ENCODE measurements around the gene PPAN. TPM values are rescaled to one million over a fixed set of nuclear protein-coding genes. Genes with fewer than 3 reads are reported as not detected.

PPAN gene
- polyA plus RNA-seq, 4 donors: 26.2 to 48.3 (median 35.3) TPM

GRCh38 chr19:10136936-10137335 is 30.8 kb downstream of the PPAN start:
- no peaks in the 10 kb centered on the region for H3K27me3 ChIP-seq (ENCODE audit: control insufficient read depth in 3 of 3, insufficient read depth in 3 of 3, low read length in 3 of 3)
- WGBS, 3 donors: 95 to 98% (median 97%) methylated on average over 14 of the region's 14 CpGs
- H3K4me1 ChIP-seq (ENCODE audit: control insufficient read depth in 3 of 3, insufficient read depth in 2 of 3, low read depth in 1 of 3, low read length in 2 of 3): no peaks in the 10 kb centered on the region
- H3K27ac ChIP-seq (ENCODE audit: low read depth in 1 of 3, low read length in 2 of 3): no peak overlapping the region
- H3K36me3 ChIP-seq (ENCODE audit: control insufficient read depth in 3 of 3, insufficient read depth in 2 of 3, low read depth in 1 of 3, low read length in 3 of 3): peaks cover 13 to 88% (median 16%) of the 10 kb centered on the region in 3 donors
- H3K4me3 ChIP-seq (ENCODE audit: low read depth in 1 of 3, low read length in 3 of 3): no peak overlapping the region
- FAIRE-seq (no peak), DNase-seq (no peak)
- H3K9me3 ChIP-seq (ENCODE audit: control insufficient read depth in 2 of 2, insufficient read depth in 1 of 2, low read depth in 1 of 2, low read length in 1 of 2): no peaks in the 10 kb centered on the region

- H3K27ac ChIP-seq (ENCODE audit: low read depth in 1 of 3, low read length in 2 of 3): no peak overlapping the region
- H3K36me3 ChIP-seq (ENCODE audit: control insufficient read depth in 3 of 3, insufficient read depth in 2 of 3, low read depth in 1 of 3, low read length in 3 of 3): peaks cover 13 to 91% (median 15%) of the 10 kb centered on the region in 3 donors
- DNase-seq (no peak), FAIRE-seq (no peak)
- WGBS, 3 donors: 92 to 93% (median 92%) methylated on average over 38 of the region's 38 CpGs
- H3K4me1 ChIP-seq (ENCODE audit: control insufficient read depth in 3 of 3, insufficient read depth in 2 of 3, low read depth in 1 of 3, low read length in 2 of 3): no peaks in the 10 kb centered on the region
- H3K27me3 ChIP-seq (ENCODE audit: control insufficient read depth in 3 of 3, insufficient read depth in 3 of 3, low read length in 3 of 3): no peaks in the 10 kb centered on the region
- no peak overlapping the region for H3K4me3 ChIP-seq (ENCODE audit: low read depth in 1 of 3, low read length in 3 of 3)
- H3K9me3 ChIP-seq (ENCODE audit: control insufficient read depth in 2 of 2, insufficient read depth in 1 of 2, low read depth in 1 of 2, low read length in 1 of 2): no peaks in the 10 kb centered on the region
Observed at GRCh38 chr19:10137751-10138682, 31.9 kb downstream of the PPAN start.

GRCh38 chr19:10138879-10139795 is 33.0 kb downstream of the PPAN start:
- Histone ChIP-seq H3K27ac (ENCODE audit: low read depth in 1 of 3, low read length in 2 of 3) (no peak overlapping the region), H3K4me1 (ENCODE audit: control insufficient read depth in 3 of 3, insufficient read depth in 2 of 3, low read depth in 1 of 3, low read length in 2 of 3) (no peaks in the 10 kb centered on the region), H3K27me3 (ENCODE audit: control insufficient read depth in 3 of 3, insufficient read depth in 3 of 3, low read length in 3 of 3) (no peaks in the 10 kb centered on the region), H3K9me3 (ENCODE audit: control insufficient read depth in 2 of 2, insufficient read depth in 1 of 2, low read depth in 1 of 2, low read length in 1 of 2) (no peaks in the 10 kb centered on the region), H3K4me3 (ENCODE audit: low read depth in 1 of 3, low read length in 3 of 3) (no peak overlapping the region), H3K36me3 (ENCODE audit: control insufficient read depth in 3 of 3, insufficient read depth in 2 of 3, low read depth in 1 of 3, low read length in 3 of 3) (peaks cover 12 to 90% (median 13%) of the 10 kb centered on the region in 3 donors)
- FAIRE-seq (no peak), DNase-seq (no peak)
- WGBS, 3 donors: 93 to 94% (median 94%) methylated on average over 27 of the region's 27 CpGs

GRCh38 chr19:10139952-10140351 is 33.8 kb downstream of the PPAN start:
- H3K27me3 ChIP-seq (ENCODE audit: control insufficient read depth in 3 of 3, insufficient read depth in 3 of 3, low read length in 3 of 3): no peaks in the 10 kb centered on the region
- H3K4me3 ChIP-seq (ENCODE audit: low read depth in 1 of 3, low read length in 3 of 3): no peak overlapping the region
- no peaks in the 10 kb centered on the region for H3K9me3 ChIP-seq (ENCODE audit: control insufficient read depth in 2 of 2, insufficient read depth in 1 of 2, low read depth in 1 of 2, low read length in 1 of 2)
- FAIRE-seq (no peak), DNase-seq (no peak)
- 96 to 98% (median 98%) methylated on average over 22 to 23 of the region's 23 CpGs for WGBS, 3 donors
- H3K4me1 ChIP-seq (ENCODE audit: control insufficient read depth in 3 of 3, insufficient read depth in 2 of 3, low read depth in 1 of 3, low read length in 2 of 3): no peaks in the 10 kb centered on the region
- H3K27ac ChIP-seq (ENCODE audit: low read depth in 1 of 3, low read length in 2 of 3): no peak overlapping the region
- H3K36me3 ChIP-seq (ENCODE audit: control insufficient read depth in 3 of 3, insufficient read depth in 2 of 3, low read depth in 1 of 3, low read length in 3 of 3): peaks cover 11 to 91% (median 13%) of the 10 kb centered on the region in 3 donors

GRCh38 chr19:10141479-10141878 is 35.3 kb downstream of the PPAN start:
- FAIRE-seq: no peak
- 93 to 97% (median 95%) methylated on average over 13 of the region's 13 CpGs for WGBS, 3 donors
- no peaks in the 10 kb centered on the region for H3K4me1 ChIP-seq (ENCODE audit: control insufficient read depth in 3 of 3, insufficient read depth in 2 of 3, low read depth in 1 of 3, low read length in 2 of 3)
- no peaks in the 10 kb centered on the region for H3K9me3 ChIP-seq (ENCODE audit: control insufficient read depth in 2 of 2, insufficient read depth in 1 of 2, low read depth in 1 of 2, low read length in 1 of 2)
- H3K27me3 ChIP-seq (ENCODE audit: control insufficient read depth in 3 of 3, insufficient read depth in 3 of 3, low read length in 3 of 3): no peaks in the 10 kb centered on the region
- H3K4me3 ChIP-seq (ENCODE audit: low read depth in 1 of 3, low read length in 3 of 3): no peak overlapping the region
- peaks cover 16 to 91% (median 22%) of the 10 kb centered on the region in 3 donors for H3K36me3 ChIP-seq (ENCODE audit: control insufficient read depth in 3 of 3, insufficient read depth in 2 of 3, low read depth in 1 of 3, low read length in 3 of 3)
- DNase-seq: no peak
- no peak overlapping the region for H3K27ac ChIP-seq (ENCODE audit: low read depth in 1 of 3, low read length in 2 of 3)

- H3K27ac ChIP-seq (ENCODE audit: low read depth in 1 of 3, low read length in 2 of 3): peak overlapping the region in 1 of 3 donors; percentile 86
Observed at GRCh38 chr19:10141973-10142372, 35.8 kb downstream of the PPAN start.

GRCh38 chr19:10142701-10143375 is 36.7 kb downstream of the PPAN start:
- FAIRE-seq: no peak
- Histone ChIP-seq H3K27ac (ENCODE audit: low read depth in 1 of 3, low read length in 2 of 3) (peak overlapping the region in 2 of 3 donors; percentile 24 to 87), H3K27me3 (ENCODE audit: control insufficient read depth in 3 of 3, insufficient read depth in 3 of 3, low read length in 3 of 3) (no peaks in the 10 kb centered on the region), H3K4me1 (ENCODE audit: control insufficient read depth in 3 of 3, insufficient read depth in 2 of 3, low read depth in 1 of 3, low read length in 2 of 3) (no peaks in the 10 kb centered on the region), H3K4me3 (ENCODE audit: low read depth in 1 of 3, low read length in 3 of 3) (no peak overlapping the region), H3K36me3 (ENCODE audit: control insufficient read depth in 3 of 3, insufficient read depth in 2 of 3, low read depth in 1 of 3, low read length in 3 of 3) (peaks cover 19 to 90% (median 25%) of the 10 kb centered on the region in 3 donors), H3K9me3 (ENCODE audit: control insufficient read depth in 2 of 2, insufficient read depth in 1 of 2, low read depth in 1 of 2, low read length in 1 of 2) (no peaks in the 10 kb centered on the region)
- peak in 1 of 2 donors; percentile 49 for DNase-seq
- 70 to 84% (median 80%) methylated on average over 15 of the region's 15 CpGs for WGBS, 3 donors

More at GRCh38 chr19:10141973-10142372, 35.8 kb downstream of the PPAN start:
- no peaks in the 10 kb centered on the region for H3K27me3 ChIP-seq (ENCODE audit: control insufficient read depth in 3 of 3, insufficient read depth in 3 of 3, low read length in 3 of 3)
- no peaks in the 10 kb centered on the region for H3K4me1 ChIP-seq (ENCODE audit: control insufficient read depth in 3 of 3, insufficient read depth in 2 of 3, low read depth in 1 of 3, low read length in 2 of 3)
- DNase-seq (no peak), FAIRE-seq (no peak)
- H3K4me3 ChIP-seq (ENCODE audit: low read depth in 1 of 3, low read length in 3 of 3): no peak overlapping the region
- H3K36me3 ChIP-seq (ENCODE audit: control insufficient read depth in 3 of 3, insufficient read depth in 2 of 3, low read depth in 1 of 3, low read length in 3 of 3): peaks cover 18 to 92% (median 22%) of the 10 kb centered on the region in 3 donors
- 94 to 95% (median 95%) methylated on average over 18 of the region's 18 CpGs for WGBS, 3 donors
- no peaks in the 10 kb centered on the region for H3K9me3 ChIP-seq (ENCODE audit: control insufficient read depth in 2 of 2, insufficient read depth in 1 of 2, low read depth in 1 of 2, low read length in 1 of 2)

GRCh38 chr19:10143681-10144080 is 37.5 kb downstream of the PPAN start:
- Histone ChIP-seq H3K36me3 (ENCODE audit: control insufficient read depth in 3 of 3, insufficient read depth in 2 of 3, low read depth in 1 of 3, low read length in 3 of 3) (peaks cover 13 to 84% (median 22%) of the 10 kb centered on the region in 3 donors), H3K9me3 (ENCODE audit: control insufficient read depth in 2 of 2, insufficient read depth in 1 of 2, low read depth in 1 of 2, low read length in 1 of 2) (no peaks in the 10 kb centered on the region), H3K4me1 (ENCODE audit: control insufficient read depth in 3 of 3, insufficient read depth in 2 of 3, low read depth in 1 of 3, low read length in 2 of 3) (no peaks in the 10 kb centered on the region), H3K27ac (ENCODE audit: low read depth in 1 of 3, low read length in 2 of 3) (peak overlapping the region in 2 of 3 donors; percentile 24 to 87), H3K4me3 (ENCODE audit: low read depth in 1 of 3, low read length in 3 of 3) (no peak overlapping the region), H3K27me3 (ENCODE audit: control insufficient read depth in 3 of 3, insufficient read depth in 3 of 3, low read length in 3 of 3) (no peaks in the 10 kb centered on the region)
- DNase-seq (no peak), FAIRE-seq (no peak)
- 80 to 88% (median 86%) methylated on average over 11 of the region's 11 CpGs for WGBS, 3 donors

Data from small intestine (tissue), 7 donors.